GM13977 (cell line): Measurements from ENCODE around the gene NID1.

Experiments used
- DNase-seq: peaks from one replicate; pipeline ENCODE4 v3.0.0; 2012; ENCODE audit warnings: low spot score
- CTCF ChIP-seq: IDR thresholded peaks from 2 replicates; pipeline ENCODE4 v1.5.1; 2012; ENCODE audit warnings: mild to moderate bottlenecking, control low read depth; ENCODE audit not compliant: insufficient read depth; ENCODE audit errors: extremely low read depth, missing control alignments
- in situ Hi-C: fragments of 300-500 bp; cut with MboI; formaldehyde crosslinking; loops from one replicate; pipeline ENCODE4 v1.12.0; 2022; ENCODE audit warnings: low sequenced_read_pairs, low pct_unique_long_range_greater_than_20kb, mixed read lengths, inconsistent platforms; ENCODE audit not compliant: unreplicated experiment

Gene NID1

GRCh38 chr1:236095705-236096520 is 31.0 kb upstream of the NID1 start:
- TF ChIP-seq CTCF, result no peak
- no peak for DNase-seq
- in situ Hi-C loops, result no loop called here

- DNase-seq, result no peak
- in situ Hi-C loops, result no loop called here
- no peak for TF ChIP-seq CTCF
Measured at GRCh38 chr1:236092899-236093298, 28.0 kb upstream of the NID1 start.

GRCh38 chr1:236091933-236092318 is 27.0 kb upstream of the NID1 start:
- in situ Hi-C loops, result no loop called here
- DNase-seq, result no peak
- no peak for TF ChIP-seq CTCF

GRCh38 chr1:236090741-236091147 is 25.9 kb upstream of the NID1 start:
- no peak for DNase-seq
- in situ Hi-C loops, result no loop called here
- TF ChIP-seq CTCF, result no peak

- TF ChIP-seq CTCF, result no peak
- in situ Hi-C loops, result no loop called here
- DNase-seq, result no peak
Measured at GRCh38 chr1:236089046-236089773, 24.3 kb upstream of the NID1 start.

GRCh38 chr1:236086537-236086936 is 21.6 kb upstream of the NID1 start:
- in situ Hi-C loops, result no loop called here
- TF ChIP-seq CTCF, result no peak
- DNase-seq, result no peak
